Lower lobe of right lung (tissue), 2 donors: Measurements from ENCODE around the gene ETV6. TPM values are rescaled to one million over a fixed set of nuclear protein-coding genes. Genes with fewer than 3 reads are reported as not detected.

ENCODE experiments used
- ATAC-seq, 2 donors: fragments of 200-7000 bp; cut with Tn5 transposase; one replicate each; pipeline ENCODE4 v1.9.1; 2020 to 2022; ENCODE audit warnings: mild to moderate bottlenecking in 2 of 2, moderate library complexity in 2 of 2
- DNase-seq: peaks from one replicate; pipeline ENCODE4 v3.0.0-alpha.2; 2020
- H3K27ac ChIP-seq: fragments of 200-600 bp; one replicate; pipeline ENCODE4 v1.8.0; 2022
- H3K27me3 ChIP-seq: fragments of 200-600 bp; one replicate; pipeline ENCODE4 v1.8.0; 2022; ENCODE audit warnings: low read depth
- H3K36me3 ChIP-seq: fragments of 200-600 bp; one replicate; pipeline ENCODE4 v1.8.0; 2022; ENCODE audit warnings: mild to moderate bottlenecking
- H3K4me1 ChIP-seq: fragments of 200-600 bp; one replicate; pipeline ENCODE4 v1.8.0; 2022
- H3K4me3 ChIP-seq: fragments of 200-600 bp; one replicate; pipeline ENCODE4 v1.8.0; 2022; ENCODE audit warnings: mild to moderate bottlenecking
- H3K9me3 ChIP-seq: fragments of 200-600 bp; one replicate; pipeline ENCODE4 v1.8.0; 2022
- intact Hi-C: fragments of 100-400 bp; cut with DNase I; formaldehyde crosslinking; loops from one replicate; pipeline ENCODE4 v1.11.0; 2022
- total RNA-seq: library from RNA; stranded (reverse); fragmentation: NEBNext Ultra II Directional; extraction: Animal tissue kit (Norgen Biotek cat#: 25700); gene quantifications from one replicate; pipeline ENCODE4 v1.2.1, GENCODE V29; 2021
- TF ChIP-seq, protein P1 (sequence below): fragments of 200-600 bp; IDR thresholded peaks from one replicate; pipeline ENCODE4 v1.8.0; 2022; ENCODE audit warnings: antibody characterized with exemption, mild to moderate bottlenecking
- donor health status: DM: no; HTN: yes; CAD: no; lungs with severe emphysema.

Gene ETV6
- total RNA-seq, 1 donor from 2014 or later = 48.4 TPM

DNA sequence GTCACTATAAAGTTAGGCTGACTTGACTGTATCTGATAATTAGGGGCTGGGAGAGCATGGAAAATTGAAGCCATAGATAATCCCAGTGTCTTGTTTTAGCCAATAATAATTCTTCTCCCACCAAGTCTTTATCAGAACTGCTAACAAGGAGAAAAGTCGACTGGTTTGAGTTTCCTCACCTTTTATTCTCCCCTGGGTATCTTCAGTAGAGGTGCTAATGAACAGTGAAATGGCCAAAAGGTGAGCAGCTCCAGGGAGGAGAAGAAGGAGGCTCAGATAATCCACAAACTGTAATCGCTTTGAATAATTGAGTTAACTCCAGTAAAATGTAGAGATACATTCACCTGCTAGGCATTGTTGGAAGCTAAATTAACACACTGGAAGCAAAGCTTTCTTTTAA lies 72.6 kb downstream of the ETV6 start:
- Histone ChIP-seq H3K9me3 (no peaks in the 10 kb centered on the region), H3K27ac (no peak overlapping the region), H3K36me3 (no peaks in the 10 kb centered on the region), H3K4me1 (peaks cover 61% of the 10 kb centered on the region), H3K4me3 (no peak overlapping the region), H3K27me3 (no peaks in the 10 kb centered on the region)
- intact Hi-C loops = no loop called here
- TF ChIP-seq, protein P1, sequence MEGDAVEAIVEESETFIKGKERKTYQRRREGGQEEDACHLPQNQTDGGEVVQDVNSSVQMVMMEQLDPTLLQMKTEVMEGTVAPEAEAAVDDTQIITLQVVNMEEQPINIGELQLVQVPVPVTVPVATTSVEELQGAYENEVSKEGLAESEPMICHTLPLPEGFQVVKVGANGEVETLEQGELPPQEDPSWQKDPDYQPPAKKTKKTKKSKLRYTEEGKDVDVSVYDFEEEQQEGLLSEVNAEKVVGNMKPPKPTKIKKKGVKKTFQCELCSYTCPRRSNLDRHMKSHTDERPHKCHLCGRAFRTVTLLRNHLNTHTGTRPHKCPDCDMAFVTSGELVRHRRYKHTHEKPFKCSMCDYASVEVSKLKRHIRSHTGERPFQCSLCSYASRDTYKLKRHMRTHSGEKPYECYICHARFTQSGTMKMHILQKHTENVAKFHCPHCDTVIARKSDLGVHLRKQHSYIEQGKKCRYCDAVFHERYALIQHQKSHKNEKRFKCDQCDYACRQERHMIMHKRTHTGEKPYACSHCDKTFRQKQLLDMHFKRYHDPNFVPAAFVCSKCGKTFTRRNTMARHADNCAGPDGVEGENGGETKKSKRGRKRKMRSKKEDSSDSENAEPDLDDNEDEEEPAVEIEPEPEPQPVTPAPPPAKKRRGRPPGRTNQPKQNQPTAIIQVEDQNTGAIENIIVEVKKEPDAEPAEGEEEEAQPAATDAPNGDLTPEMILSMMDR = no peak
- DNase-seq (no peak), ATAC-seq (no peak)

- intact Hi-C loops = no loop called here
- no peak for DNase-seq
- TF ChIP-seq, protein P1 = no peak
These were observed 73.2 kb downstream of the ETV6 start for GRCh38 chr12:11722578-11723138.

DNA sequence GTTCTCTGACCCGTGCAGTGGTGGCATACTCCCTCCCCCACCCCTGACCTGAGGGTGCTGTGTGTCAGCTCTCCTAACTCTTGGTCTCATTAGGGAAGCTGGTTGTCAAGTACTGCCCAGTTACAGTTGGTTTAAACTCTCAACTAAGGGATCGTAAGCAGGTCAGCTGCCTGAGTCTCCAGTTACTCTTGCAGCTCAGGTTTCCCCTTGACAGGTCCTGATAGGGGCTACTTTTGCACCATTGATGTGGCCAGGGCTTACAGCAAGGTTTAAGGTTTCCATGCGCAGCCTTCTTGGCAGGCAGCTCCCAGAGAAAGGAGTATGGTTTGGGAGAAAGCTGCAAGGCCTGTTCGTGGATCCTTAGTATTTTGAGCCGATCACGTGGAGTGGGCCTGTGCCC lies 74.5 kb downstream of the ETV6 start:
- no peak for DNase-seq
- Histone ChIP-seq H3K27ac (peak overlapping the region; percentile 8), H3K36me3 (no peaks in the 10 kb centered on the region), H3K4me1 (peaks cover 62% of the 10 kb centered on the region), H3K27me3 (no peaks in the 10 kb centered on the region), H3K4me3 (no peak overlapping the region), H3K9me3 (no peaks in the 10 kb centered on the region)
- intact Hi-C loops = no loop called here
- ATAC-seq = peak; percentile 22 to 53
- TF ChIP-seq, protein P1 = no peak

More at GRCh38 chr12:11722578-11723138, 73.2 kb downstream of the ETV6 start:
- Histone ChIP-seq H3K27ac (no peak overlapping the region), H3K9me3 (no peaks in the 10 kb centered on the region), H3K4me1 (peaks cover 56% of the 10 kb centered on the region), H3K4me3 (no peak overlapping the region), H3K27me3 (no peaks in the 10 kb centered on the region), H3K36me3 (no peaks in the 10 kb centered on the region)
- ATAC-seq = no peak

- Histone ChIP-seq H3K4me3 (no peak overlapping the region), H3K27me3 (no peaks in the 10 kb centered on the region), H3K36me3 (no peaks in the 10 kb centered on the region), H3K4me1 (peaks cover 62% of the 10 kb centered on the region), H3K27ac (no peak overlapping the region), H3K9me3 (no peaks in the 10 kb centered on the region)
- TF ChIP-seq, protein P1 = no peak
- DNase-seq (no peak), ATAC-seq (peak; percentile 35 to 45)
- intact Hi-C loops = no loop called here
These were observed 75.4 kb downstream of the ETV6 start for GRCh38 chr12:11724888-11725311.

DNA sequence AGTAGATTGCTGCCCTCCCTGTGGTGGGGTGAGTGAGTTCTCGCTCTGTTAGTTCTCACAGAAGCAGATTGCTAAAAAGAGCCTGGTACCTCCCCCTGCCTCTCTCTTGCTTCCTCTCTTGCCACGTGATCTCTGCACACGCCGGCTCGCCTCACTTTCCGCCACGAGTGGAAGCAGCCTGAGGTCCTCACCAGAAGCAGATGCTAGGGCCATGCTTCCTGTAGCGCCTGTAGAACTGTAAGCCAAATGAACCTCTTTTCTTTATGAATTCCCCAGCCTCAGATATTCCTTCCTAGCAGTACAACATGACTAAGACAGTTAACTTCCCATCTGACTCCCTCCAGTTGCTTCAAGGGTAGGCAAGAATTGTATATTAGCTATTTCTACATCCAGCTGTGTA lies 76.2 kb downstream of the ETV6 start:
- intact Hi-C loops = no loop called here
- H3K27me3 ChIP-seq = no peaks in the 10 kb centered on the region
- TF ChIP-seq, protein P1 = no peak
- no peaks in the 10 kb centered on the region for H3K9me3 ChIP-seq
- no peak overlapping the region for H3K27ac ChIP-seq
- H3K4me3 ChIP-seq = no peak overlapping the region
- H3K36me3 ChIP-seq = no peaks in the 10 kb centered on the region
- ATAC-seq (no peak), DNase-seq (no peak)
- H3K4me1 ChIP-seq = peaks cover 63% of the 10 kb centered on the region

DNA sequence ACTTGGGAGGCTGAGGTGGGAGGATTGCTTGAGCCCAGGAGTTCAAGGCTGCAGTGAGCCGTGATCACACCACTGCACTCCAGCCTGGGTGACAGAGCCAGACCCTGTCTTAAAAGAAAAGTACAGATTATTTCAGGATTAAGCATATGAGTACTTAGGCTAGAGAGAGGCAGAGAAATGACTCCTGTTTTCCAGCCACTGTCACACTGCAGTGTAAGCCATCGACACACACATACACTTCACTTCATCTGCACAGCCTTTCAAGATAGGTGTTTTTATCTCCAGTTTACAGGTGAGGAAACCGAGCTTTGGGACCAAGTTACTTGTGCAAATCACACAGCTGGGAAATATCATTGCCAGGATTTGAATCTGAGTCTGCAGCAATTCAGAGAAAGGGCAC lies 77.2 kb downstream of the ETV6 start:
- H3K27ac ChIP-seq = no peak overlapping the region
- TF ChIP-seq, protein P1 = no peak
- H3K36me3 ChIP-seq = no peaks in the 10 kb centered on the region
- no peaks in the 10 kb centered on the region for H3K27me3 ChIP-seq
- intact Hi-C loops = no loop called here
- ATAC-seq = no peak
- H3K4me1 ChIP-seq = peaks cover 73% of the 10 kb centered on the region
- no peaks in the 10 kb centered on the region for H3K9me3 ChIP-seq
- no peak for DNase-seq
- no peak overlapping the region for H3K4me3 ChIP-seq
